Mucosa of rectum (tissue), 2 donors: ENCODE results near the gene CACNB2.
A peak's percentile ranks its signal among the peaks of the same experiment; 100 is the strongest.

Source experiments
- H3K27ac ChIP-seq, 2 donors: one replicate each; pipeline ENCODE4 v1.7.0; 2013; ENCODE audit warnings: inconsistent platforms in 2 of 2, low read depth in 2 of 2, low read length in 2 of 2
- H3K27me3 ChIP-seq, 2 donors: one replicate each; pipeline ENCODE4 v1.7.0; 2013; ENCODE audit warnings: low read length in 2 of 2; ENCODE audit not compliant: control insufficient read depth in 2 of 2, insufficient read depth in 2 of 2
- H3K36me3 ChIP-seq, 2 donors: one replicate each; pipeline ENCODE4 v1.7.0; 2013; ENCODE audit warnings: low read length in 2 of 2; ENCODE audit not compliant: control insufficient read depth in 2 of 2, insufficient read depth in 2 of 2
- H3K4me1 ChIP-seq, 2 donors: one replicate each; pipeline ENCODE4 v1.7.0; 2013; ENCODE audit warnings: low read length in 2 of 2, mild to moderate bottlenecking in 1 of 2; ENCODE audit not compliant: control insufficient read depth in 2 of 2, insufficient read depth in 2 of 2
- H3K4me3 ChIP-seq, 2 donors: one replicate each; pipeline ENCODE4 v1.7.0; 2013; ENCODE audit warnings: low read length in 2 of 2
- H3K9ac ChIP-seq, 2 donors: one replicate each; pipeline ENCODE4 v1.7.0; 2013; ENCODE audit warnings: low read length in 2 of 2, low read depth in 1 of 2, mild to moderate bottlenecking in 1 of 2
- H3K9me3 ChIP-seq, 2 donors: one replicate each; pipeline ENCODE4 v1.7.0; 2013; ENCODE audit warnings: low read length in 2 of 2; ENCODE audit not compliant: control insufficient read depth in 2 of 2
- donor health status: healthy.
- donor health status: Normal muscosa, but diverticular disease.

Gene CACNB2

GRCh38 chr10:18401416-18402195, 261.4 kb downstream of the CACNB2 start:
- peaks cover 4% of the 10 kb centered on the region in 2 donors for H3K4me1 ChIP-seq
- peak overlapping the region; percentile 60 to 65 for H3K9ac ChIP-seq
- no peaks in the 10 kb centered on the region for H3K9me3 ChIP-seq
- H3K27me3 ChIP-seq: no peaks in the 10 kb centered on the region
- peak overlapping the region; percentile 80 for H3K4me3 ChIP-seq
- H3K27ac ChIP-seq: peak overlapping the region; percentile 69 to 88
- H3K36me3 ChIP-seq: no peaks in the 10 kb centered on the region

DNA sequence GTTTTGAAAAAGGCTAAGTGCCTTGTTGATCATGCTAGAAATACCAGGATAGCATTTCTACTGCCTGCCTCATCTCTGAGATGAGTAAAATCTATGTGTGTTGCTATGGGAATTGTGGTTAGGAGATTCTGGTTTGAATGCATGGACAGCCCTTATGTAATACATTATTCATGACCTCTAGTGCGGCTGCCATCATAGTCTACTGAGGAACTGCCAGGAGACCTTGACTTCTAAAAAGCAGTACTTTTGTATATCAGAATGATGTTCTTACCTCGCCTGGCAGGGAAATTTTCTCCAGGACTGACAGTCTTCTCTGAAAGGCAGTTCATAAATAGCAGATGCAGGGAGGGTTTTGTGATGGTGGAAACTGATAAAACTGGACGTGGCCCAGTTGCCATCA, 262.6 kb downstream of the CACNB2 start:
- peak overlapping the region in 1 of 2 donors; percentile 35 for H3K4me3 ChIP-seq
- H3K27ac ChIP-seq: no peak overlapping the region
- no peaks in the 10 kb centered on the region for H3K27me3 ChIP-seq

GRCh38 chr10:18404530-18404929, 264.3 kb downstream of the CACNB2 start:
- Histone ChIP-seq H3K9ac (no peak overlapping the region), H3K36me3 (no peaks in the 10 kb centered on the region), H3K27ac (no peak overlapping the region), H3K9me3 (no peaks in the 10 kb centered on the region), H3K27me3 (no peaks in the 10 kb centered on the region), H3K4me3 (no peak overlapping the region), H3K4me1 (peaks cover 0 to 4% of the 10 kb centered on the region in 2 donors)

More for the DNA sequence above, 262.6 kb downstream of the CACNB2 start:
- H3K36me3 ChIP-seq: no peaks in the 10 kb centered on the region
- no peak overlapping the region for H3K9ac ChIP-seq
- H3K9me3 ChIP-seq: no peaks in the 10 kb centered on the region
- peaks cover 4% of the 10 kb centered on the region in 2 donors for H3K4me1 ChIP-seq

DNA sequence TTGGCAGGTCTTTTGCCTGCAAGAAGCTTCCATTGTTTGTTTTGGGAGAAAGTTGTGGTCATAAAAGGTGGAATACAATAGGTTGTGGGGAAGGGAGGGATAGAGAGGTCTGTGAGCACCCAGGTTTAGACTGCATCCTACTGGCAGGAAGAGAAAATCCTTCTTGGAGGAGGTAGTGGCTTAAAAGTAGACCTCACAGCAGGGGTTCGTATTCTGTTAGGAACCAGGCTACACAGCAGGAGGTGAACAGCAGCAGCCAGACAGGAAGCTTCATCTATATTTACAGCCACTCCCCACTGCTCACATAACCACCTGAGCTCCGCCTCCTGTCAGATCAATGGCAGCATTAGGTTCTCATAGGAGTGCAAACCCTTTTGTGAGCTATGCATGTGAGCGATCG, 265.9 kb downstream of the CACNB2 start:
- Histone ChIP-seq H3K27me3 (no peaks in the 10 kb centered on the region), H3K9ac (no peak overlapping the region), H3K4me3 (no peak overlapping the region), H3K36me3 (no peaks in the 10 kb centered on the region), H3K9me3 (no peaks in the 10 kb centered on the region), H3K4me1 (peaks cover 0 to 1% of the 10 kb centered on the region in 2 donors), H3K27ac (no peak overlapping the region)

DNA sequence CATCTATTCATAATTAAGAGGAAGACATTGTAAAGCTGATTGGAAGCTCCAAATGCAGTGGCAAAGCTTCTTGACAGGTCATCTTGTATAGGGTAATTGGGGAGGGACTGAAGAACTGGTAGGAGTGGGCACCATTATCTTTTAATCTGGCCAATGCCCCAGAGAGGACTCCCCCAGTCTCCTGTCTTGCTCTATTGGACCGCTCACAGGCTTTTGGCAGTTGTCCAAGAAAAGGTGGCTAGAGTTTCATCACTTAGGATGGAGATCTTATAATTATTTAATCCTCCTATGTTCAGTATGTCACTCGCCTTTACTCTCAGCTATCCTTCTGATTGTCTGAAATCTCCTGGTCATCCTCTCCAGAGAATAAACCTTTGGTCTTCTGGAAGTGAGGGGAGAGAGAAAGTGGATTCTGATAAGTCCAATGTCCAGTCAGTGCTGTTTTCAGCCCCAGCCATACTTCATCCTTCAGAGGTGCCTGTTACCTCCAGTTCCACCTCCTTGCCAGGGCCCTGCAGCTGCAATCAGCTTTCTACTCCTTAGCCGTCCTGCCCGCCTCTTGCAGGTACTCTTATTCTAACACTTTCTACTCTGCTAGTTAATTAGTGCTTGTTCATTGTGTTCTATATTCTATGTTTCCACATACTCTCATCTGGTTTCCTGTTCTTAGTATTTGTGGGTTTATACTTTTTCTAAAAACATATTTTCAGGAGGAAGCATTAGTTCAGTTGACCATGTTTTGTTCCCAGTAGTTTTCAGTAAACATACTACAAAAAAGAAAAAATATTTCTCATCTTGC, 269.6 kb downstream of the CACNB2 start:
- Histone ChIP-seq H3K27ac (no peak overlapping the region), H3K36me3 (no peaks in the 10 kb centered on the region), H3K9me3 (no peaks in the 10 kb centered on the region), H3K27me3 (no peaks in the 10 kb centered on the region), H3K4me3 (no peak overlapping the region), H3K9ac (no peak overlapping the region), H3K4me1 (no peaks in the 10 kb centered on the region)

DNA sequence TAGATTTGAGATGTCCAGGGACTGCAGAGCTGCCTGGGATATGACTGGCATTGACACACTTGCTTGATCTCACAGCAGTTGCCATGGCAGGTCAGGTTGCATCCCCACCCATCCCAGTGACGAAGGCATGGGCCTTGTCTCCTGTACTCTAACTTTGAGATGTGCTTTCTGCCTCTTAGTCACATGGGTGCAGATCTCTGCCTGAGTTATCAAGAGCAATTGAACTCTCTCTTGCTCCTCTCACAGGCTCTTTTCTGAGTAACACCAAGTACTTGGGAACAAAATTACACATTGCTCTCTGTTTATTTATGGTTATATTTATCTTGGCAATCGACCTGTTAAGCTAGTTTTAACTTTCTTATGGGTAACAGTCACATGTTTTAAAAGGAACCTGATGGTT, 273.8 kb downstream of the CACNB2 start:
- Histone ChIP-seq H3K4me1 (no peaks in the 10 kb centered on the region), H3K36me3 (no peaks in the 10 kb centered on the region), H3K9ac (no peak overlapping the region), H3K4me3 (no peak overlapping the region), H3K9me3 (no peaks in the 10 kb centered on the region), H3K27ac (no peak overlapping the region), H3K27me3 (no peaks in the 10 kb centered on the region)

GRCh38 chr10:18417950-18418527, 277.8 kb downstream of the CACNB2 start:
- Histone ChIP-seq H3K27me3 (no peaks in the 10 kb centered on the region), H3K9me3 (no peaks in the 10 kb centered on the region), H3K9ac (no peak overlapping the region), H3K4me1 (no peaks in the 10 kb centered on the region), H3K27ac (no peak overlapping the region), H3K36me3 (no peaks in the 10 kb centered on the region), H3K4me3 (no peak overlapping the region)

DNA sequence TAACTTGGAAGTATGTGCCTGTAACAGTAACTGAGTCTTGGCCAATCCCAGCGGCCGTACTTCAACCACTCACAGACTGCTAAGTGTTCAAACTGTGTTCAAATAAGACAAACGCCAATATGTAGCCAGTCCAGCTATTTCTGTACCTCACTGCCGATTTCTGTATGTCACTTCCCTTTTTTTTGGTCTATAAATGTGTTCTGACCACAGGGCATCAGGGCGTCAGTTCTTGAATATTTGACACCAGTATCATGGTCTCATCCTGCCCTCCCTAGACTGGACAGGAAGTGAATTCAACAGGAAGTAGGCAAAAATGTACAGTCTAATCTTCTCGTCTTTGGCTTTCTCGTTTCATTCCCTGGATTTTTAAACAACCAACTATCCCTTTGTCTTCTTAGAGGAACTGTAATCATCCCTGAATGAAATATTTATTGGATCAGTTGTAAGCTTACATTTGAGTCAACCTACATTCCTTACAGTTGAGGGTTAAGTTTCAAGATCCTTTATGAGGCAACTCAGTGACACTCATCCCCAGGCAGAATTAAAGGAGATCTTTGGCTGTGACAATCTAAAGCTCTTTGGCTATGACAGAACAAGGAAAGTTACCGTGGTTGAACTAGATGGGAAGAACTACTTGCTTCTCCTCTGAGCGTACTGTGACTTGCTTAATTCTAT, 278.5 kb downstream of the CACNB2 start:
- Histone ChIP-seq H3K4me1 (no peaks in the 10 kb centered on the region), H3K4me3 (no peak overlapping the region), H3K9me3 (no peaks in the 10 kb centered on the region), H3K27me3 (no peaks in the 10 kb centered on the region), H3K36me3 (no peaks in the 10 kb centered on the region), H3K9ac (no peak overlapping the region), H3K27ac (no peak overlapping the region)

DNA sequence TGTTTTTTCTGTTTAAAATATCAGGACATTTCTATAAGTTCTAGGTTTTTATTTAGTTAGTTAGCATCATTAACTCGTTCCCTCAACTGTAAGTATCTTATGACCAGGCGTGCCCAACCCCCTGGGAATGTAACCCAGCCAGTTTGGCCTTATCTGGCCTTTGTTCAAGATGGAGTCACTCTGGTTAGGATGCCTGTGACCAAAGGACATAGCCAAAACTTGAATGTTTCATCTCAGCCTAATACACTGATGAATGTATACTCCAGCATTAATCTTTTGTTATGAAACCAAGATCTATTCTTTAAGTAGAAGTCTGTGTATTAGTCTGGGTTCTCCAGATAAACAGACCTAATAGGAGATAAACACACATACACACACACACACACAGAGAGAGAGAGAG, 279.7 kb downstream of the CACNB2 start:
- Histone ChIP-seq H3K36me3 (no peaks in the 10 kb centered on the region), H3K27me3 (no peaks in the 10 kb centered on the region), H3K9me3 (no peaks in the 10 kb centered on the region), H3K27ac (no peak overlapping the region), H3K4me1 (no peaks in the 10 kb centered on the region), H3K9ac (no peak overlapping the region), H3K4me3 (no peak overlapping the region)
